ENCODE results near the gene CDH18.

CDH18 gene, protein sequence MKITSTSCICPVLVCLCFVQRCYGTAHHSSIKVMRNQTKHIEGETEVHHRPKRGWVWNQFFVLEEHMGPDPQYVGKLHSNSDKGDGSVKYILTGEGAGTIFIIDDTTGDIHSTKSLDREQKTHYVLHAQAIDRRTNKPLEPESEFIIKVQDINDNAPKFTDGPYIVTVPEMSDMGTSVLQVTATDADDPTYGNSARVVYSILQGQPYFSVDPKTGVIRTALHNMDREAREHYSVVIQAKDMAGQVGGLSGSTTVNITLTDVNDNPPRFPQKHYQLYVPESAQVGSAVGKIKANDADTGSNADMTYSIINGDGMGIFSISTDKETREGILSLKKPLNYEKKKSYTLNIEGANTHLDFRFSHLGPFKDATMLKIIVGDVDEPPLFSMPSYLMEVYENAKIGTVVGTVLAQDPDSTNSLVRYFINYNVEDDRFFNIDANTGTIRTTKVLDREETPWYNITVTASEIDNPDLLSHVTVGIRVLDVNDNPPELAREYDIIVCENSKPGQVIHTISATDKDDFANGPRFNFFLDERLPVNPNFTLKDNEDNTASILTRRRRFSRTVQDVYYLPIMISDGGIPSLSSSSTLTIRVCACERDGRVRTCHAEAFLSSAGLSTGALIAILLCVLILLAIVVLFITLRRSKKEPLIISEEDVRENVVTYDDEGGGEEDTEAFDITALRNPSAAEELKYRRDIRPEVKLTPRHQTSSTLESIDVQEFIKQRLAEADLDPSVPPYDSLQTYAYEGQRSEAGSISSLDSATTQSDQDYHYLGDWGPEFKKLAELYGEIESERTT

GRCh38 chr5:19987612-19988361, at the start of gene CDH18:
Gene CDH18 (minus strand): TSS chr5:19988200. CDS start chr5:19838986, 149,214 bp downstream.
- DNase-seq = no peak

GRCh38 chr5:20034717-20035116, 46.7 kb upstream of the CDH18 start:
- no peak for DNase-seq

DNA sequence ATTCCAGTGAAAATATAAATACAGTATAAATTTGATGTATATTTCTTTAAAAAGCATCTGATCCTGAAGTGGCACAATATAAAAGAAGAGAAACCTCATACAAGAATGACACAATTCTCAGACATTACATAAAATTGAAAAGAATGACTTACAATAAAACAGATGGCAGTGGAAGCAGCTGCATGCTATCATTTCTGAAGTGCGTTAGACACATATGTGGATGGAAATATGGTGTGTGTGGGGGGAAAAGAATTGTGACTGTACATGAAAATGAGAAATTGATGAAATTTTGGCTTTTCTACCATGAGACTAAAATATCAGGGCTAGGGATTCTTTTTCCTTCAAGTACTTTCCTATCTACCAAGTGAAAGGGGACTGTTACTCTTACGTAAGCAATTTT, 45.9 kb upstream of the CDH18 start:
- DNase-seq = no peak

DNA sequence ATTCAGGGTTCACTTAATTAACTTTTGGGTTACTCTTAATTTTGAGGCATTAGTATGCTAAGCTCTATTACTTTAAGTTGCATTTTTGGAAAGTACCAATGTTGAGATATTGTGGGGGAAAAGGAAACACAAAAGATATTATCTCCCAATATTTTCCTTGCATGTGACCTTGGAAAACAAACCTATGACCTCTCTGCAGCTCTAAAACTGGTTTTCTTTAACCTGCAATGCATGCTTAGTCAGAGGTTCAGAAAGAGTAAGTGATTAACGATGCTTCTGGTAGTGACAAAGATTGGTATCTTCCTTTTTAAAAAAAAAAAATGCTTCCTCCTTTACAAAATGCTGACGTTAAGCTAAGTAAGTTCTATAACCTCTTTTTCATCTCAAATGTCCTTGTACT, 44.9 kb upstream of the CDH18 start:
- DNase-seq = no peak

- no peak for DNase-seq
Observed at GRCh38 chr5:20030125-20030524, 42.1 kb upstream of the CDH18 start.

- DNase-seq = no peak
Observed at GRCh38 chr5:20029266-20029665, 41.3 kb upstream of the CDH18 start.

DNA sequence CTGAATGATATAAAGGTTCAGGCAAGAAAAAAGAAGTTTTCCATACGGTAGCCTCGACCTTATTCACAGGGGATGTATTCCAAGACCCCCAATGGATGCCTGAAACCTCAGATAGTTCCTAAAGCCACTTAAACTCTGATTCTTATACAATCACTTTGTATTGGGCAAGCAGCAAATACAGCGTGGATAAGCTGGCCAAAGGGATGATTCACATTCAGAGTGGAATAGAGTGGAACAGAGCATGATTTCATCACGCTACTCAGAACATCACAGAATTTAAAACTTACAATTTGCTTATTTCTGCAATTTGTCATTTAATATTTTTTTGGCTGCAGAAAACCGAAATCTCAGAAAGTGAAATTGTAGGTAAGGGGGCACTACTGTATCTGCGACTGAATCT, 40.5 kb upstream of the CDH18 start:
- no peak for DNase-seq

GRCh38 chr5:20023686-20024180, 35.7 kb upstream of the CDH18 start:
- DNase-seq = no peak

GRCh38 chr5:20020247-20020646, 32.2 kb upstream of the CDH18 start:
- no peak for DNase-seq

DNA sequence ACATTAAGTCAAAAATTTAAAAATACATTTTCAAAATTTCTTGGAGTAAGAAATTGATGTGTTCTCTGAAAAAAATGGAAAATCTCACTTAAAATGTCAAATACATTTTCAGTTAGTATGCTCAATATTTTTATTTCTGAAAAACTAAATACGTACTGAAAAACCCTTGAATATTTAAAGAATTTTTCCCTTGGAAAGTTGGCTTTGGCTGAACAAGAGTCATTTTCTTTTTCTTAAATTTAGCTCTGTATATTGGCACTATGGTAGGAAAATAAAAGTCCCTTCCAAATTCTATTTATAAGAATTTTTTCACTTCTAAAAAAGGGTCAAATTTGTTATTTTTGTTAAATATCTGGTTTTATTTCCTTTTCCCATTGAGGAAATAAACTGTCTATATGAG, 29.0 kb upstream of the CDH18 start:
- DNase-seq = no peak

- no peak for DNase-seq
Observed at GRCh38 chr5:20000416-20000815, 12.4 kb upstream of the CDH18 start.

GRCh38 chr5:19988457-19988856, 457 bp upstream of the CDH18 start:
- no peak for DNase-seq

DNA sequence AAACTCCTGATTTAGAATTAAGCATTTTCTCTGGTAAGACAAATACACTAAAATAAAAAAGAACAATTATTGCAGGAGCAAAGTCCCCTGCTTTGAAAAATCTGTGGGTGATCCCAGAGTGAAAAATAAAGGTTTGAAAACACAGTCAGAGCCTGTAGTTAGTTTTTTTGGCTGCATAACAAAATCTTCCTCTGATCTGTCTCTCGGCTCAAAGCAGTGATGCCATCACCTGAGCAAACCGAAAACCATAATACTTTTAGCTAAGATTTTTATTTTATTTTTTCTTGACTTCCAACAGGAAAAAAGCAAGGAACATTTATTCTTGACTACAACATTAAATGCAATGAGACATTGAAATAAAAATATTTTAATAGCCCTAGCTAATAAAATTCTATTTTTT, 1.2 kb downstream of the CDH18 start:
- DNase-seq = no peak

GRCh38 chr5:19986031-19986619, 1.9 kb downstream of the CDH18 start:
- DNase-seq = no peak

DNA sequence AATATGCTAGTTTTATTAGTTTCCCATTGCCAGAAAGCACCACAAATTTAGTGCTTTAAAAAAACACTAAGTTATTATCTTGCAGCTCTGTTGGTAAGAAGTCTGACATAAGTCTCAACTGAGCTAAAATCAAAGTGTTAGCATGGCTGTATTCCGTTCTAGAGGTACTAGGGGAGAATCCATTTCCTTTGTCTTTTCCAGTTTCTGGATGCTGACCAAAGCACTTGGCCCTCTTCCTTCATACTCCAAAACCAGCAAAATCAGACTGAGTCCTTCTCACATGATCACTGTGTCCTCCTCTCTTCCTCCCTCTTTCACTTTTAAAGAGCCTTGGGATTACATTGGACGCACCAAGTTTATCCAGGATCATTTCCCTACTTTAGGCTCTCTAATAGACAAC, 9.5 kb downstream of the CDH18 start:
- DNase-seq = no peak

DNA sequence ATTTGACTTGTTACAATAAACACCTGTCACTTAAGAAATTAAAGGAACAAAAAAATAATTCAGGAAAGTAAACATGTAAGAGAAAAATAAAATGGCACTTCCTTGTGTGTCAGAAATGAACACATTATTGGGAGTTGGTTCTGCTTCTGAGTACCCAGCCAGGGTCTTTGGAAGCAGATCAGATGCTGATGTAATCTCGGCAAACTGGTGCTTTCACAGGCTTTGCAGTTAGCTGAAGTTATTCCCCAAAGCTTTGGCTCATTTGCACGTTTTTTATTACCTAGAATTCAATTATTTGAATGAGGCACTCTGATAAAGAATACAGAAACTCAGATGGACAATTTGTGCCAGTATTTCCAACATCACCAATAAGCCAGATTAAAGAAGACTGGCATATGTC, 10.9 kb downstream of the CDH18 start:
- DNase-seq = no peak

DNA sequence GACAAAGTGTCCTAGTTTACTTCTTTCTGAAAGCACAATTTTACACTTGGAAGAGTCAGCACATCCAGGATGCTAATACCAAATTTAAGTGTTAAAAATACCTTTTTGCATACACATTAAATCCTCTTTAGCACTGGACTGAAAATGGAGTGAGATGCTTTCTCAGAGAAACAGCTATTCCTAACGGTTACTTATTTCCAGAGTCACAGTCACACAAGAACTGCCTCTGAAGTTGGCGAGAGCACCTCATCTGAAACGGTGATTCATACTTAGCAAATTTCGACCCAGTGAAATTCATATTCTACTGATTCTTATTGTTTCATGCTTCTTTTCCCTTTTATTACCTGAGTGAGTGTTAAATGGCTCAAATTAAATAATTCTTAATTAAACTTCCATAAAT, 12.2 kb downstream of the CDH18 start:
- no peak for DNase-seq

- DNase-seq = no peak
Observed at GRCh38 chr5:19960451-19960850, 27.5 kb downstream of the CDH18 start.

DNA sequence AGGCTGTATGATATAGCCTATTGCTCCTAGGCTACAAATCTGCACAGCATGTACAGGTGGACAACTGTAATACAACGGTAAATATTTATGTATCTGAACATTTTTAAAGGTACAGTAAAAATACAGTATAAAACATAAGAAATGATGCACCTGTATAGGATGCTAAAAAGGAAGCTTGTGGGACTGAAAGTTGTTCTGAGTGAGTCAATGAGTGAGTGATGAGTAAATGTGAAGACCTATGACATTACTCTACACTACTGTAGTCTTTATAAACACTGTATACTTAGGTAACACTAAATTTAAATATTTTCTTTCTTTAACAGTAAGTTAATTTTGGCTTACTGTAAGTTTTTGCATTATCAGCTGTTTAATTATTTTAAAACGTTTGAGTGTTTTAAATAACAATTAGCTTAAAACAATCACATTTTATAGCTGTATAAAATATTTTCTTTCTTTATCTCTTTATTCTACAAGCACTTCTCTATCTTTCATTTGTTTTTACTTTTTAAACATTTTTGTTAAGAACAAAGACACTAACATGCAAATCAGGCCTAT, 28.1 kb downstream of the CDH18 start:
- DNase-seq = no peak

- DNase-seq = no peak
Observed at GRCh38 chr5:19950897-19951296, 37.1 kb downstream of the CDH18 start.

DNA sequence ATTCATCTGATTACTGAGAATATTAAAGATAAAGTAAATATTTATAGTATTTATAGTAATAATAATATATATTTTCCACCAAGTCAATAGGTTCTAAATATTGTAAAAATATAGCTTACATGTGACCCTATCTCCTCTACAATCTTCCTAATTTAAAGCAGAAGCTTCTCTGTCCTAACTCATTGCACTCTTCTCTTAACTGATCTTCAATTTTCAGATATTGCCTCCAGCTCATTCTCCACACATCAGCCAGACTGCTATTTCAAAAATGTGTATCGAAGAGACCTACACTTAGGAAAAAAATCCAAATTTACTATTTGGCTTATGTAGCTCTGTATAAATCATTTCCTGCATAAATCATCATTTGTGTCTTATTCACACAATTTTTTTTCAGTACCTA, 47.8 kb downstream of the CDH18 start:
- no peak for DNase-seq

DNA sequence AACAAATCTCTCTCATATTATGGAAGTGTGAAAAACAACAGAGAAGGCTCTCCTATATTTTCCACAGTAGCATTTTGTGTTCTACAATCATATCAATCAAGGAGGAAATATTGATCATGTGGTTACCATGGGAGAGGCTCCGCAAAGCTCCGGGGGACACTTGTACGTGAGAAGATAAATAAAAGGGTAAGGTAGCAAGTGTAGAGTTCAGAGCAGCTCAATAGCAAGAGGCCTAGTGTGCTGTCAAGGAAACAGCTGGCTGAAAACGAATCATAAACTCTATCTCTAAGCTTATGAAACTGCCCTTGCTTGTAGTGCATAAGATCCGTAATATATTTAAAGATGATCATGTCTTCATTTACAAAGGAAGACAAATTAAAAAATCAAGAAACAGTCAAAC, 57.5 kb downstream of the CDH18 start:
- DNase-seq = no peak

All from KG1 (cell line).